ENCODE measurements around the gene MYH6.

GRCh38 chr14:23447361-23448350 is 39.6 kb upstream of the MYH6 start:
- TF ChIP-seq CTCF (IDR thresholded peaks at IDR 0.05; ENCODE audit: extremely low read depth in 1 of 2, insufficient read depth in 1 of 2, low read depth in 1 of 2, low read length in 2 of 2) = no peak
- no peak for TF ChIP-seq FOS (IDR thresholded peaks at IDR 0.05; ENCODE audit: borderline replicate concordance, insufficient read depth, low read length)
- no peak for TF ChIP-seq JUN (IDR thresholded peaks at IDR 0.05; ENCODE audit: borderline replicate concordance, insufficient read depth, insufficient read length, low read depth)
- TF ChIP-seq POLR2A (IDR thresholded peaks at IDR 0.05; ENCODE audit: low read depth, low read length) = no peak
- no peak for TF ChIP-seq POLR2AphosphoS5 (IDR thresholded peaks at IDR 0.05; ENCODE audit: insufficient read depth, low read depth, low read length)
- no peak for TF ChIP-seq MAX (IDR thresholded peaks at IDR 0.05; ENCODE audit: insufficient read depth, insufficient read length)

Measured in endothelial cell of umbilical vein (primary cell).